ENCODE measurements around the gene RNFT2. TPM values are rescaled to one million over a fixed set of nuclear protein-coding genes. Genes with fewer than 3 reads are reported as not detected.

The RNFT2 gene
- total RNA-seq, 2 experiments from 2014 or later: 4.9 to 6.0 TPM

DNA sequence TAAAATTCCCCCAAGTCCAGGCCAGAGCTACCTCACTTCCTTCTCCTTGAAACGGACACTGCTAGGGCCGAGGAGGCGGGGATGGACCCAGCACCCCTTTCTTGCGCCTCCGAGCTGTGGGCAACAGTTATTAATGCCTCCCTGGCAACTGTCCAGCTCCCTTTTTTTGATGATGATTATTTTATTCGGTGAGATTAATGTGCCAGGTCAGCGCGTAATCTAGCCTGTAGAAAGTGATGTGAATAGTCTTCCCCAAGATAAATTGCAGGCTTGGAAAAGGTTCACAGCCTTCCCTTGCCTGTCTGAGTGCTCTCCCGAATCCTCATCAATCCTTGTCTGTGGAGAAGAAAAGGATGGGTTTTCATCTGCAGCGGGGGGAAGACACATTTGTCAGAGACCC lies 54.3 kb downstream of the RNFT2 start:
- no peak overlapping the region for H3K27ac ChIP-seq (ENCODE audit: low read depth in 1 of 2, low read length in 2 of 2)
- intact Hi-C loops (cut with DNase I, micrococcal nuclease): no loop called here
- H3K9me3 ChIP-seq (ENCODE audit: control insufficient read depth in 1 of 2, insufficient read depth in 1 of 2, low read length in 2 of 2): no peaks in the 10 kb centered on the region
- H3K4me3 Mint-ChIP-seq: no peak overlapping the region
- no peaks in the 10 kb centered on the region for H3K27me3 ChIP-seq (ENCODE audit: control insufficient read depth in 1 of 2, insufficient read depth in 2 of 2, low read length in 2 of 2)
- no peak overlapping the region for H3K4me3 ChIP-seq (ENCODE audit: low read length)
- no peaks in the 10 kb centered on the region for H3K36me3 ChIP-seq (ENCODE audit: insufficient read depth, low read length)
- DNase-seq (no peak), ATAC-seq (ENCODE audit: poor library complexity) (no peak)
- H3K4me1 ChIP-seq (ENCODE audit: insufficient read depth, low read length): no peaks in the 10 kb centered on the region
- CTCF ChIA-PET: no interaction called here
- no peak overlapping the region for H3K27ac Mint-ChIP-seq
- H3K27me3 Mint-ChIP-seq: no peaks in the 10 kb centered on the region
- peaks cover 2% of the 10 kb centered on the region for H3K36me3 Mint-ChIP-seq (ENCODE audit: low read depth)
- TF ChIP-seq, protein P1, sequence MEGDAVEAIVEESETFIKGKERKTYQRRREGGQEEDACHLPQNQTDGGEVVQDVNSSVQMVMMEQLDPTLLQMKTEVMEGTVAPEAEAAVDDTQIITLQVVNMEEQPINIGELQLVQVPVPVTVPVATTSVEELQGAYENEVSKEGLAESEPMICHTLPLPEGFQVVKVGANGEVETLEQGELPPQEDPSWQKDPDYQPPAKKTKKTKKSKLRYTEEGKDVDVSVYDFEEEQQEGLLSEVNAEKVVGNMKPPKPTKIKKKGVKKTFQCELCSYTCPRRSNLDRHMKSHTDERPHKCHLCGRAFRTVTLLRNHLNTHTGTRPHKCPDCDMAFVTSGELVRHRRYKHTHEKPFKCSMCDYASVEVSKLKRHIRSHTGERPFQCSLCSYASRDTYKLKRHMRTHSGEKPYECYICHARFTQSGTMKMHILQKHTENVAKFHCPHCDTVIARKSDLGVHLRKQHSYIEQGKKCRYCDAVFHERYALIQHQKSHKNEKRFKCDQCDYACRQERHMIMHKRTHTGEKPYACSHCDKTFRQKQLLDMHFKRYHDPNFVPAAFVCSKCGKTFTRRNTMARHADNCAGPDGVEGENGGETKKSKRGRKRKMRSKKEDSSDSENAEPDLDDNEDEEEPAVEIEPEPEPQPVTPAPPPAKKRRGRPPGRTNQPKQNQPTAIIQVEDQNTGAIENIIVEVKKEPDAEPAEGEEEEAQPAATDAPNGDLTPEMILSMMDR (IDR thresholded peaks at IDR 0.05): no peak
- POLR2A ChIA-PET: no interaction called here
- H3K9me3 Mint-ChIP-seq: no peaks in the 10 kb centered on the region
- no peaks in the 10 kb centered on the region for H3K4me1 Mint-ChIP-seq (ENCODE audit: low read depth)

DNA sequence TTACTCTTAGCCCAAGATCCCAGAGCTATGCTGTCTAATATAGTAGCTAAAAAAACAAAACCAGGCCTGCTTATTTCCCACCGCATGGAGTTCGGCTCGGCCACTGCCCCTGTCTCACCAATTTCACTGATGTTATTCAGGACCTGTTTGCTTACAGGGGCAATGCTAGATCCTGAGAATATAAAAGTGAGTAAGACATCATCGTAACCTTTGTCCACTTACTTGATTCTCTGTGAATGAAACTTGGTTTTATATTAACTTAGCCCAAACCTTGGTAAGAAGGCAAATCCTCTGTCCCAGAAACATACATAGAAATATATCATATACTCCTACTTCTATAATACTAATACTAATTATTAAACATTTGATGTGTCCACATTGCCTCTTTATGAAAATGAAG lies 56.6 kb downstream of the RNFT2 start:
- H3K4me1 Mint-ChIP-seq (ENCODE audit: low read depth): no peaks in the 10 kb centered on the region
- intact Hi-C loops (cut with DNase I, micrococcal nuclease): no loop called here
- H3K36me3 Mint-ChIP-seq (ENCODE audit: low read depth): peaks cover 20% of the 10 kb centered on the region
- H3K36me3 ChIP-seq (ENCODE audit: insufficient read depth, low read length): no peaks in the 10 kb centered on the region
- no peak overlapping the region for H3K27ac ChIP-seq (ENCODE audit: low read depth in 1 of 2, low read length in 2 of 2)
- no peak overlapping the region for H3K27ac Mint-ChIP-seq
- TF ChIP-seq, protein P1 (IDR thresholded peaks at IDR 0.05): no peak
- ATAC-seq (ENCODE audit: poor library complexity) (no peak), DNase-seq (no peak)
- no peaks in the 10 kb centered on the region for H3K27me3 Mint-ChIP-seq
- peaks cover 2% of the 10 kb centered on the region for H3K9me3 Mint-ChIP-seq
- no peak overlapping the region for H3K4me3 ChIP-seq (ENCODE audit: low read length)
- peaks cover 7 to 9% of the 10 kb centered on the region in 2 experiments for H3K9me3 ChIP-seq (ENCODE audit: control insufficient read depth in 1 of 2, insufficient read depth in 1 of 2, low read length in 2 of 2)
- ChIA-PET CTCF (no interaction called here), POLR2A (no interaction called here)
- no peak overlapping the region for H3K4me3 Mint-ChIP-seq
- no peaks in the 10 kb centered on the region for H3K4me1 ChIP-seq (ENCODE audit: insufficient read depth, low read length)
- no peaks in the 10 kb centered on the region for H3K27me3 ChIP-seq (ENCODE audit: control insufficient read depth in 1 of 2, insufficient read depth in 2 of 2, low read length in 2 of 2)

GRCh38 chr12:116797885-116798284 lies 59.8 kb downstream of the RNFT2 start:
- no peak for DNase-seq
- ChIA-PET POLR2A (no interaction called here), CTCF (no interaction called here)
- H3K27me3 Mint-ChIP-seq: no peaks in the 10 kb centered on the region
- TF ChIP-seq, protein P1 (IDR thresholded peaks at IDR 0.05): no peak
- H3K9me3 ChIP-seq (ENCODE audit: control insufficient read depth in 1 of 2, insufficient read depth in 1 of 2, low read length in 2 of 2): peaks cover 7 to 17% of the 10 kb centered on the region in 2 experiments
- H3K4me3 Mint-ChIP-seq: no peak overlapping the region
- no peak for ATAC-seq (ENCODE audit: poor library complexity)
- no peaks in the 10 kb centered on the region for H3K36me3 ChIP-seq (ENCODE audit: insufficient read depth, low read length)
- peaks cover 2% of the 10 kb centered on the region for H3K9me3 Mint-ChIP-seq
- no peaks in the 10 kb centered on the region for H3K4me1 Mint-ChIP-seq (ENCODE audit: low read depth)
- no peak overlapping the region for H3K27ac Mint-ChIP-seq
- no peak overlapping the region for H3K27ac ChIP-seq (ENCODE audit: low read depth in 1 of 2, low read length in 2 of 2)
- H3K4me3 ChIP-seq (ENCODE audit: low read length): no peak overlapping the region
- intact Hi-C loops (cut with DNase I, micrococcal nuclease): no loop called here
- no peaks in the 10 kb centered on the region for H3K27me3 ChIP-seq (ENCODE audit: control insufficient read depth in 1 of 2, insufficient read depth in 2 of 2, low read length in 2 of 2)
- H3K4me1 ChIP-seq (ENCODE audit: insufficient read depth, low read length): no peaks in the 10 kb centered on the region
- peaks cover 24% of the 10 kb centered on the region for H3K36me3 Mint-ChIP-seq (ENCODE audit: low read depth)

Data from CD4-positive, alpha-beta T cell (primary cell).